Liver (tissue), 9 donors: Measurements from ENCODE around the gene TADA2A. TPM values are rescaled to one million over a fixed set of nuclear protein-coding genes. Genes with fewer than 3 reads are reported as not detected.

ENCODE experiments used
- DNase-seq: peaks from one replicate; pipeline ENCODE4 v3.0.0-alpha.2; 2017; ENCODE audit warnings: low spot score
- H3K27ac ChIP-seq, 2 donors: one replicate each; pipeline ENCODE4 v1.7.0; 2013; ENCODE audit warnings: inconsistent platforms in 2 of 2, low read length in 2 of 2, control low read depth in 1 of 2, low read depth in 1 of 2, mild to moderate bottlenecking in 1 of 2
- H3K27me3 ChIP-seq, 4 donors: one replicate each; pipeline versions ENCODE4 v1.6.1 to v1.7.0; 2013; ENCODE audit warnings: low read length in 3 of 4, inconsistent platforms in 1 of 4, mild to moderate bottlenecking in 1 of 4, moderate library complexity in 1 of 4; ENCODE audit not compliant: control insufficient read depth in 4 of 4, insufficient read depth in 4 of 4
- H3K36me3 ChIP-seq, 4 donors: one replicate each; pipeline versions ENCODE4 v1.6.1 to v1.7.0; 2013; ENCODE audit warnings: low read length in 3 of 4, mild to moderate bottlenecking in 3 of 4, low read depth in 1 of 4, moderate library complexity in 1 of 4; ENCODE audit not compliant: control insufficient read depth in 4 of 4, insufficient read depth in 3 of 4
- H3K4me1 ChIP-seq, 4 donors: one replicate each; pipeline versions ENCODE4 v1.6.1 to v1.7.0; 2013; ENCODE audit warnings: low read length in 3 of 4, mild to moderate bottlenecking in 3 of 4, moderate library complexity in 1 of 4; ENCODE audit not compliant: control insufficient read depth in 4 of 4, insufficient read depth in 4 of 4
- H3K4me3 ChIP-seq, 3 donors: one replicate each; pipeline versions ENCODE4 v1.6.1 to v1.7.0; 2013; ENCODE audit warnings: low read length in 3 of 3, control low read depth in 1 of 3, low read depth in 1 of 3, mild to moderate bottlenecking in 1 of 3
- H3K9ac ChIP-seq, 2 donors: one replicate each; pipeline ENCODE4 v1.7.0; 2013; ENCODE audit warnings: low read length in 2 of 2, mild to moderate bottlenecking in 2 of 2, moderate library complexity in 2 of 2, control low read depth in 1 of 2, low read depth in 1 of 2
- H3K9me3 ChIP-seq, 4 donors: one replicate each; pipeline versions ENCODE4 v1.6.1 to v1.7.0; 2013; ENCODE audit warnings: low read length in 3 of 4; ENCODE audit not compliant: control insufficient read depth in 4 of 4
- FOXA1 ChIP-seq: IDR thresholded peaks from 2 replicates; pipeline ENCODE4 v1.6.1; 2016; ENCODE audit warnings: antibody characterized with exemption
- FOXA2 ChIP-seq: IDR thresholded peaks from 2 replicates; pipeline ENCODE4 v1.6.1; 2016; ENCODE audit warnings: antibody characterized with exemption
- GABPA ChIP-seq, 2 donors: IDR thresholded peaks in 1 of 2; conservative IDR thresholded peaks in 1 of 2; 2 replicates each; pipeline ENCODE4 v1.6.1; 2016; ENCODE audit warnings: antibody characterized with exemption in 2 of 2, mild to moderate bottlenecking in 1 of 2, moderate library complexity in 1 of 2
- HNF4A ChIP-seq, 2 donors: conservative IDR thresholded peaks; 2 replicates each; pipeline ENCODE4 v1.6.1; 2016; ENCODE audit warnings: antibody characterized with exemption in 2 of 2, mild to moderate bottlenecking in 2 of 2
- HNF4G ChIP-seq: IDR thresholded peaks from 2 replicates; pipeline ENCODE4 v1.6.1; 2016; ENCODE audit warnings: antibody characterized with exemption
- JUND ChIP-seq, 2 donors: IDR thresholded peaks; 2 replicates each; pipeline ENCODE4 v1.6.1; 2016; ENCODE audit warnings: antibody characterized with exemption in 2 of 2
- MAX ChIP-seq: IDR thresholded peaks from 2 replicates; pipeline ENCODE4 v1.6.1; 2016; ENCODE audit warnings: antibody characterized with exemption
- NR2F2 ChIP-seq: IDR thresholded peaks from 2 replicates; pipeline ENCODE4 v1.6.1; 2016; ENCODE audit warnings: antibody characterized with exemption
- RAD21 ChIP-seq, 2 donors: IDR thresholded peaks; 2 replicates each; pipeline ENCODE4 v1.6.1; 2016; ENCODE audit warnings: antibody characterized with exemption in 2 of 2, mild to moderate bottlenecking in 2 of 2
- REST ChIP-seq: IDR thresholded peaks from 2 replicates; pipeline ENCODE4 v1.6.1; 2016; ENCODE audit warnings: antibody characterized with exemption, mild to moderate bottlenecking
- RXRA ChIP-seq, 2 donors: IDR thresholded peaks; 2 replicates each; pipeline ENCODE4 v1.6.1; 2017 to 2018; ENCODE audit warnings: antibody characterized with exemption in 2 of 2, mild to moderate bottlenecking in 1 of 2
- SP1 ChIP-seq: IDR thresholded peaks from 2 replicates; pipeline ENCODE4 v1.6.1; 2018; ENCODE audit warnings: antibody characterized with exemption, mild to moderate bottlenecking
- TAF1 ChIP-seq: conservative IDR thresholded peaks from 2 replicates; pipeline ENCODE4 v1.6.1; 2016; ENCODE audit warnings: antibody characterized with exemption, mild to moderate bottlenecking
- YY1 ChIP-seq: IDR thresholded peaks from 2 replicates; pipeline ENCODE4 v1.6.1; 2016; ENCODE audit warnings: antibody characterized with exemption, mild to moderate bottlenecking
- WGBS: extraction: QIAGEN DNeasy Blood & Tissue Kit; methylation state at CpG from one replicate; pipeline ENCODE4 v1.1.7; 2013; 5-methylcytosine and 5-hydroxymethylcytosine counted together
- polyA plus RNA-seq, 2 donors: library from polyadenylated mRNA; stranded (reverse) in 1 of 2; unstranded in 1 of 2; fragments of 200-250 nt in 1 of 2; fragments of >200 nt in 1 of 2; fragmentation: Nextera tagmentation in 1 of 2; extraction: Ambion mirVana in 1 of 2; gene quantifications; one replicate each; pipeline versions ENCODE4 v1.2.1 to v1.2.3, GENCODE V29; 2013 to 2015
- total RNA-seq, 2 donors: library from RNA; depleted of rRNA; stranded (reverse); fragments of >200 nt; gene quantifications; one replicate each; pipeline ENCODE4 v1.2.3, GENCODE V29; 2014
- TF ChIP-seq, protein P1 (sequence below): IDR thresholded peaks from 2 replicates; pipeline ENCODE4 v1.6.1; 2016; ENCODE audit warnings: antibody characterized with exemption
- TF ChIP-seq, protein P2 (sequence below): IDR thresholded peaks from 2 replicates; pipeline ENCODE4 v1.6.1; 2016; ENCODE audit warnings: antibody characterized with exemption
- donor health status: healthy.
- donor health status: healthy.
- donor health status: healthy.
- donor health status: healthy.
- donor health status: healthy.

The TADA2A gene
- total and polyA plus RNA-seq, 4 donors, result 2.8 to 13.4 (median 8.2) TPM

GRCh38 chr17:37488009-37488604 lies 81.4 kb downstream of the TADA2A start:
- H3K9me3 ChIP-seq, result no peaks in the 10 kb centered on the region
- H3K36me3 ChIP-seq, result no peaks in the 10 kb centered on the region
- H3K9ac ChIP-seq, result peak overlapping the region in 1 of 2 donors; percentile 55
- H3K4me3 ChIP-seq, result peak overlapping the region; percentile 72 to 90 (median 79)
- peaks cover 0 to 44% (median 36%) of the 10 kb centered on the region in 4 donors for H3K4me1 ChIP-seq
- 40% methylated on average over 7 of the region's 7 CpGs for whole genome bisulfite sequencing
- no peaks in the 10 kb centered on the region for H3K27me3 ChIP-seq
- DNase-seq, result no peak
- TF ChIP-seq RXRA (IDR thresholded peaks at IDR 0.05) (peak in 1 of 2 donors; percentile 45), REST (no peak), MAX (no peak), SP1 (peak; percentile 26), YY1 (peak; percentile 22), NR2F2 (no peak), JUND (IDR thresholded peaks at IDR 0.05) (peak; percentile 63 to 84), HNF4A (conservative IDR thresholded peaks at IDR 0.05) (peak in 1 of 2 donors; percentile 55), FOXA1 (peak; percentile 48), FOXA2 (peak; percentile 64), RAD21 (IDR thresholded peaks at IDR 0.05) (peak in 1 of 2 donors; percentile 27)
- TF ChIP-seq, protein P1, sequence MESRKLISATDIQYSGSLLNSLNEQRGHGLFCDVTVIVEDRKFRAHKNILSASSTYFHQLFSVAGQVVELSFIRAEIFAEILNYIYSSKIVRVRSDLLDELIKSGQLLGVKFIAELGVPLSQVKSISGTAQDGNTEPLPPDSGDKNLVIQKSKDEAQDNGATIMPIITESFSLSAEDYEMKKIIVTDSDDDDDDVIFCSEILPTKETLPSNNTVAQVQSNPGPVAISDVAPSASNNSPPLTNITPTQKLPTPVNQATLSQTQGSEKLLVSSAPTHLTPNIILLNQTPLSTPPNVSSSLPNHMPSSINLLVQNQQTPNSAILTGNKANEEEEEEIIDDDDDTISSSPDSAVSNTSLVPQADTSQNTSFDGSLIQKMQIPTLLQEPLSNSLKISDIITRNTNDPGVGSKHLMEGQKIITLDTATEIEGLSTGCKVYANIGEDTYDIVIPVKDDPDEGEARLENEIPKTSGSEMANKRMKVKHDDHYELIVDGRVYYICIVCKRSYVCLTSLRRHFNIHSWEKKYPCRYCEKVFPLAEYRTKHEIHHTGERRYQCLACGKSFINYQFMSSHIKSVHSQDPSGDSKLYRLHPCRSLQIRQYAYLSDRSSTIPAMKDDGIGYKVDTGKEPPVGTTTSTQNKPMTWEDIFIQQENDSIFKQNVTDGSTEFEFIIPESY, result no peak
- TF ChIP-seq, protein P2, sequence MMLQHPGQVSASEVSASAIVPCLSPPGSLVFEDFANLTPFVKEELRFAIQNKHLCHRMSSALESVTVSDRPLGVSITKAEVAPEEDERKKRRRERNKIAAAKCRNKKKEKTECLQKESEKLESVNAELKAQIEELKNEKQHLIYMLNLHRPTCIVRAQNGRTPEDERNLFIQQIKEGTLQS, result peak; percentile 37
- H3K27ac ChIP-seq, result peak overlapping the region; percentile 82 to 93

- DNase-seq, result no peak
- no peaks in the 10 kb centered on the region for H3K36me3 ChIP-seq
- peak overlapping the region; percentile 55 to 78 for H3K9ac ChIP-seq
- 3% methylated on average over 25 of the region's 25 CpGs for WGBS
- H3K27ac ChIP-seq, result peak overlapping the region; percentile 82 to 93
- H3K4me1 ChIP-seq, result peaks cover 0 to 44% (median 36%) of the 10 kb centered on the region in 4 donors
- no peaks in the 10 kb centered on the region for H3K27me3 ChIP-seq
- H3K9me3 ChIP-seq, result no peaks in the 10 kb centered on the region
- peak overlapping the region; percentile 72 to 90 (median 79) for H3K4me3 ChIP-seq
- TF ChIP-seq, protein P2, result no peak
- TF ChIP-seq FOXA2, result no peak
- no peak for TF ChIP-seq MAX
- TF ChIP-seq JUND (IDR thresholded peaks at IDR 0.05), result no peak
- no peak for TF ChIP-seq YY1
- TF ChIP-seq GABPA (IDR thresholded peaks at IDR 0.05 in 1 of 2, conservative IDR thresholded peaks at IDR 0.05 in 1 of 2), result no peak
- no peak for TF ChIP-seq NR2F2
- TF ChIP-seq HNF4A (conservative IDR thresholded peaks at IDR 0.05), result no peak
- no peak for TF ChIP-seq HNF4G
- TF ChIP-seq, protein P1, result no peak
- TF ChIP-seq RAD21 (IDR thresholded peaks at IDR 0.05), result no peak
- no peak for TF ChIP-seq SP1
- TF ChIP-seq TAF1, result no peak
These were observed 82.0 kb downstream of the TADA2A start for GRCh38 chr17:37488607-37489196.
